Left renal pelvis (tissue), 4 donors: ENCODE data around the gene TTC14. TPM values are rescaled to one million over a fixed set of nuclear protein-coding genes. Genes with fewer than 3 reads are reported as not detected.
A peak's percentile ranks its signal among the peaks of the same experiment; 100 is the strongest.
"Not testable (repeated sequence)": the region's sequence is repeated elsewhere in the genome, so short reads cannot be mapped to it uniquely, and the experiment has no call there.

Experiments used
- DNase-seq, 4 donors: peaks; one replicate each; pipeline ENCODE4 v3.0.0-alpha.2; 2013; ENCODE audit warnings: low read depth in 4 of 4, low spot score in 3 of 4
- polyA plus RNA-seq, 4 donors: library from polyadenylated mRNA; unstranded; fragments of 120-200 nt; gene quantifications; one replicate each; pipeline ENCODE4 v1.2.1, GENCODE V29; 2013; ENCODE audit not compliant: insufficient read length in 4 of 4

TTC14 gene
- polyA plus RNA-seq, result 100 to 1,000 TPM in 3 of 4 donors, 10 to 100 TPM in 1; 76.8 to 130 (median 118) TPM

DNA sequence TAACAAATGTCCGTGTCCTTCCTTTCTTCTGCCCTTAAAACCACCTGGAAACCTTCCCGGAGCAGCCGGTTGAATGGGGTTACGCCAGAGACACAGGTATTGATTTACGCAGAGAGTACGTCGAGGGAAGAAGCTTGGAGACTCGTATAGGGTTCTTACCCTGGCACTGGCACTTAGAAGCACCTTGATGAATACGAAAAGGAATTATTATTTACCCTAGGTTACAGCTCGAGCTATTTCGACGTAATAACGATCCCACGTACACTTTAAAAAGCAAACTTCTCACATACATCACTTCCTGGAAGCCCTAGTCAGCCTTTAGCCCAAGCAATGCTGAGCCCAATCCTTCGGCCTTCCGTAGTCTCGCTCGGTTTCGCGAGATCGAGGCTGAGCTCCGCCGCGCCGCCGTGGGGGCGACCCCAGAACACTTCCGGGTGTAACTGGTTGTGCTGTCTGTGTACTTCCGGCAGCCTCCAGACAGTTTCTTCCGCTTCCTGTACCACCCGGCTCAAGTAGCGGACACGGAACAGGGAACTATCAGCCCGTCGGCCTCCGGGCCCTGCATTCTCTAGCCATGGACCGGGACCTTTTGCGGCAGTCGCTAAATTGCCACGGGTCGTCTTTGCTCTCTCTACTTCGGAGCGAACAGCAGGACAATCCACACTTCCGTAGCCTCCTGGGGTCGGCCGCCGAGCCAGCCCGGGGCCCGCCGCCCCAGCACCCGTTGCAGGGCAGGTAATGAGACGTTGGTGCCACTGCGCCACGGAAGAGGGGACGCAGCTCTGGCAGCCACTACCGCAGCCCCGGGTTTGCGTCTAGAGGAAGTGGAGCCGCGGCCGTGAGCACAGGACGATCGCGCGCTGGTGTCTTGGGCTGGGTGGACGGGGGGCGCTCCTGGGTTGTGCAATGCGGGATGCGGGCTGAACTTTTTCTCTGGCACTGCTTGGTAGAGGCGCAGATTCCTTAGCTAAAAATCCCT is at the start of gene TTC14:
TSS of gene TTC14 (plus strand) at position 476 of the 979 bp plus-strand sequence. CDS start at position 575, 99 bp downstream.
- peak; percentile 76 to 83 (median 80) for DNase-seq

DNA sequence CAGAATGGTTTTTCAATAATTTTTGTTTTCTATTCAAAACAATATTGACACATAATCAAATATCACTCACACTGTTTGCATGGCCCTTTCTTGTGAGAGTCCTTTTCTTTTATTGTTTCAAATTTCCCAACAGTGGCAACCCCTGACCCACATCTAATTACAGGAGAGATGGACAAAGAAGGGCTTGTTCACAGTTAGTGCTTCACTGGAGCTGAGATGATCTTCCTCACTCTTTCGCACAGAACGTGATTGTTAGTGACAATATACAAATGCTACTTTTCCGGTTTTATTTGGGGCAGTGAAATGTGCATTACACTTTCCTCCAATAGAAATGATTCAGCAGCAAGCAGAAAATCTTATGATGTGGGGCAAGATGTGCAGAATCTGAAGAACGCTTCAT is 38.6 kb upstream of the TTC14 start:
- DNase-seq, result no peak

DNA sequence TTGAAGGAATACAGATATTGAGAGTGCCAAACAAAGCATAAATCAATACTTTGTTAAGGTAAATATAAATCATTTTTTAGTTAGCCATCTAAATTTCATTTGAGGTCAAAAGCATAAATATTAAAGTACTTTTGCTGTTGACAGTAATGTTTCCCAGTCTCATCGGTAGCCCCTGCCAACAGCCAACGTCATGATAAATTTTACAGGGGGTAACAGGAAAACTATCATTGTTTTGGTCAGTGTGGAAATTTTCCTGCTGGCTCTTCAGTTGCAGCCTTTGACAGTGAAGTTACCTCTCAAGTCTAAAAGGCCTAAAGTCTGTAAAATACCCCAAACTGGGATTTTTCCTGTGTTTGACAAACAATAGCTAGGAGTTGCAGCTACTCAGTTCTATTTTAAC is 37.3 kb upstream of the TTC14 start:
- no peak for DNase-seq

DNA sequence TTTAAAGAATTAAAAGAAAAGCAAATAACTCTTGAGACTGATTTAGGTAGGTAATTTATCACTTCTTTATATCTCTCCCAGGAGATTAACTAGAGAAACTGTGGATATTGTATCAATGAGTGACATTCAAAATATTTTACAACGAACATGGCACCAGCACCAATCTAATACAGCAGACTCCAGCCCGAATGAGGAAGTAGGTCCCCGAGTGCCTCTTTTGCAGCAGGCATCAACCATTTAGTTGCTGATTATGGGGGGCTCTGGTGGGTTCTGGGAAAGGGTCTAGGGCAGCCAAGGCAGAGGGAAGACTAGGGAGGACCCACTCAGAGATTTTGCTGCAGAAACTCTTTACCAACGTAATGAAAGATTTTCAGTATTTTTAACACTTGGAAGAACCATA is 31.7 kb upstream of the TTC14 start:
- DNase-seq, result no peak

DNA sequence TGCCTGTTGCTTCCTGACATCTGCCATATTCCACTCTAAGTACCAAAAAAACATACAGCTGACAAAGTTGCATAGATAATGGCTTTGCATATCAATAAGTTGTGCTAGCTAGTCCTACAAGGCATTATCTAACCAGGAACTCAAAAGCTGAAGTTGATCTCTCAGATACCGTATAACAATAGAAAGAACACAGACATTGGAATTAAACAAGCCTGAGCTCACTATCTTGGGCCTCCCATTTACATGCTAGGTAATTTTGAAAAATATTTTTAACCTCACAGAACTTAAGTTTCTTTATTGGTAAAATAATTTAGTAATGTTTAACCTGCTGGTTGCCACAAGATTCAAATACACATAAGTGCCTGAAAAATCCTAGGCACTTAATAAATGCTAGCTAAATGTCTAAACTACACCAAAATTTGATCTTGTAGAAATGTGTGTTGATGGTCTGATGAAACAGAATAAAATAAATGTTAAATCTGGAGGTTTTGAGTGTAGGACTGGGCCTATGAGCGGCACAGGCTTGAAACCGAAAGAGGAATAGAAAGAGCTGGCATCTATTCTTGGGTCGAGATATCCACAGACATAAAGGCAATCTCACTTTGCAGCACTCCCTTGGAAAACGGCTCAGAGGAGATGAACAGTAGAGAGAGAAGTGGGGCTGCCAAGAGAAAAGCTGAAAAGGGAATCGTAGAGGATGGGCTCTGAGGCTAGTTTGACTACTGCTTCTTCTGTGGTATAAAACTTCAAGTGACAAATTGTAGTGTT is 29.9 kb upstream of the TTC14 start:
- DNase-seq, result no peak

- no peak for DNase-seq
Measured at GRCh38 chr3:180575571-180575970, 26.4 kb upstream of the TTC14 start.

- no peak for DNase-seq
Measured at GRCh38 chr3:180580934-180581333, 21.0 kb upstream of the TTC14 start.

GRCh38 chr3:180590396-180590795 is 11.6 kb upstream of the TTC14 start:
- no peak for DNase-seq

GRCh38 chr3:180593631-180594030 is 8.3 kb upstream of the TTC14 start:
- not testable (repeated sequence) for DNase-seq

GRCh38 chr3:180594631-180595558 is 7.1 kb upstream of the TTC14 start:
- DNase-seq, result no peak

GRCh38 chr3:180595559-180595935 is 6.4 kb upstream of the TTC14 start:
- no peak for DNase-seq

GRCh38 chr3:180600473-180600872 is 1.5 kb upstream of the TTC14 start:
- no peak for DNase-seq

GRCh38 chr3:180611006-180611405 is 9.0 kb downstream of the TTC14 start:
- DNase-seq, result no peak

DNA sequence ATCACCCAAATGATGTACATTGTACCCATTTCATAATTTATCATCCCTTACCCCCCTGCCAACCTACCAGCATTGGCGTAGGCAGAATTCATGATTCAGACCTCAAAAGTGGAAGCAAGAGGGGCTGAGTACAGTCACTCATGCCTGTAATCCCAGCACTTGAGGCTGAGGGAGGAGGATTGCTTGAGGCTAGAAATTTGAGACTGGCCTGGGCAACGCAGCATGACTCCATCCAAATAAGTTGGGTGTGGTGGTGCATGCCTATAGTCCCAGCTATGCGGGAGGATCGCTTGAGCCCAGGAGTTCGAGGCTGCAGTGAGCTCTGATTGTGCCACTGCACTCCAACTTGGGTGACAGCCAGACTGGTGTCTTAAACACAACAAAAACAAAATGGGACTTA is 10.4 kb downstream of the TTC14 start:
- no peak for DNase-seq

DNA sequence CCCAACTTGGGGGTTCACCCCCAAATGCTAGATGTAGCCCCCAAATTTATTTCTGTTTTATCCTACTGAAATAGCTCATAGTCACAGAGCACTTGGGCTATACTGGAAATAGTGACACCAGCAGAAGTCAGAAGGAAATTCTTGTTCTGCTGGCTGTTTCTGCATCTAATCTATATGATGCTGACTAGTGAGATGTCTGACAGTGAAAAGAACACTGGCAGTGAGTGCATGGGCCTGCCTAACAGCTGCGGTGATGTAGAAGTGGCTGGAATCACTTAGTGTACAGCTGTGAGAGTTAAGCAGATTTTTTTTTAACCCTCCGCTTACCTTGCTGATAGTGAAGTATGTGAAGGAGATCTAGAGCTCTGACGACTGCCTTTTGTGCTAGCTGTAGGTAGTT is 14.0 kb downstream of the TTC14 start:
- no peak for DNase-seq

DNA sequence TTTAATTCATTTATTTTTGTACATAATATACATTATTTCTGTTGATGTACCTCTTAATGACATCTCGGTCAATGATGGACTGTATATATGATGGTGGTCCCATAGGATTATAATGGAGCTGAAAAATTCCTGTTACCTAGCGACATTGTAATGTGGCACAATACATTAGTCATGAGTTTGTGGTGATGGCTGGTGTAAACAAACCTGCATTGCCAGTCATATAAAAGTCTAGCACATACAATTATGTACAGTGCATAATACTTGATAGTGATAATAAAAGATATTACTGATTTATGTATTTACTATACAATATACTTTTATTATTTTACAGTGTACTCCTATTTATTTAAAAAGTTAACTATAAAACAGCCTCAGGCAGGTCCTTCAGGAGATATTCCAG is 15.1 kb downstream of the TTC14 start:
- DNase-seq, result no peak

GRCh38 chr3:180618563-180618962 is 16.6 kb downstream of the TTC14 start:
- DNase-seq, result not testable (repeated sequence)

- no peak for DNase-seq
Measured at GRCh38 chr3:180619723-180620122, 17.8 kb downstream of the TTC14 start.

GRCh38 chr3:180624714-180625113 is 22.8 kb downstream of the TTC14 start:
- no peak for DNase-seq

GRCh38 chr3:180626844-180627243 is 24.9 kb downstream of the TTC14 start:
- no peak for DNase-seq
